ENCODE data around the gene TACC2.

The TACC2 gene

GRCh38 chr10:121988361-121989324 lies at the start of gene TACC2:
Gene TACC2 (plus strand): TSS chr10:121989163. CDS start chr10:122021982, 32,819 bp downstream.
- FAIRE-seq = no peak
- no peak for TF ChIP-seq CTCF (IDR thresholded peaks at IDR 0.05; ENCODE audit: insufficient read depth, missing control alignments)

GRCh38 chr10:121941532-121941931 lies 47.4 kb upstream of the TACC2 start:
- no peak for FAIRE-seq
- no peak for DNase-seq (ENCODE audit: insufficient read length, low spot score)
- no peak for TF ChIP-seq CTCF (IDR thresholded peaks at IDR 0.05; ENCODE audit: insufficient read depth, missing control alignments)

More at GRCh38 chr10:121988361-121989324, at the start of gene TACC2:
- DNase-seq (ENCODE audit: insufficient read length, low spot score) = no peak

GRCh38 chr10:121942749-121943416 lies 46.1 kb upstream of the TACC2 start:
- DNase-seq (ENCODE audit: insufficient read length, low spot score) = no peak
- no peak for TF ChIP-seq CTCF (IDR thresholded peaks at IDR 0.05; ENCODE audit: insufficient read depth, missing control alignments)
- no peak for FAIRE-seq

DNA sequence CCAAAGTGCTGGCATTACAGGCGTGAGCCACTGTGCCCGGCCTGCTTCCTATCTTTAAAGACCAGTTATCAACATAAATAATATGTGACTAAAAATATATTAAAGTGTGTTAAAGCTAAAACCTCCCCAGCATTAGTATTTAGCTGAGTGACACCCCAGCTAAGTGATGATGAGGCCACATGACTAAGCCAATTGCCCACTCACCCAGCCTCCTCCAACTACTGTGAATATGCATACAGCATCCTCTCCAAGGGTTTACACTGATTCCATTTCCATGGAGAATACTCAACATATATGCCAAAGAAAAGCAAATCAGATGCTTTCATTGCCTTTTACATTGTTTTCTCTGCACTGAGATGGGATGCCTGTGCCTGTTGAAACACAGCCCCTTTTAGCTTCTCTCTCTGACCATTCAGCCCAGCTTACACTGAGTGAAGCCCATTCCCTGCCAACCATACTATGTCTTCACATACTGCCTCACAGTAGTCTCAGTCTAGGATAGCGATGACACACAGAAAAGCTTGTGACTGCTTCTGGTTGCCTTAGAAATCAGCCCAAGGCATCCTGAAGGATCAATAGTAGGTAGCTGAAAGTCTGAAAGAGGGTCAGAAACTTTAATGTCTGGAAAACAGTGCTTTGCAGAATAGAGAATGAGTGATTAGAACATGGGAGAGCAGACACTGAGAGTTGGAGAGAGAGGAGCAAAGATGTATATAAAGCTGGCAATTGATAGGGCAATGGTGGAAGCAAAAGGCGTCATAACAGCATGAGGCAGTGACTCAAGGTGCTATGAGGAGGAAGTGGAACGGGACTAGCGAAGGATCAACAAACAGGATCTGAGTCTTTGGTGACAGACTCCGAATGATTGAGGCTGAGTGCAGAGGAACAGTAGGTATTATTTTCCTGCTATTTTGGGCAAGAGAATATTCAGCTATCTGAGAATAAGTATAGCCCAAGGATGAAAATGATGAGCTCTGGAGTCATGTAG lies 41.3 kb upstream of the TACC2 start:
- FAIRE-seq = no peak
- no peak for DNase-seq (ENCODE audit: insufficient read length, low spot score)
- TF ChIP-seq CTCF (IDR thresholded peaks at IDR 0.05; ENCODE audit: insufficient read depth, missing control alignments) = no peak

DNA sequence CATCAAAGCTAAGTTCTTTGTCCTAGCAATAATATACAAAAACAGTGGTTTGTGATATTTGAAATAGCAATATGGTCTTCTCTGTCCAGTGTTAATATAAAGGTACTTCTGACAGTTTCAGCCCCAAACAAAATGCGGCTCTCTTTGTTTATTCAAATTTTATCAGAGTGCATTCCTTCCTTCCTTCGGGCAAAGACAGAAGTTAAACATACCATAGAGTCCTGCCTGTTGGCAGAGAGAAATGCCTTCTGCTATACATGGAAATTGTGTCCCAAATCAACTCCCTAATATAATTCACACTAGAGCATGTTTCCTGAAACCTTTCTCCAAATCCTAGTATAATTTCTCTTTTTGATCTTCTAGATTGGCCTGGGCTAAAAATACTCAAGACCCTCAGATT lies 39.9 kb upstream of the TACC2 start:
- FAIRE-seq (no peak), DNase-seq (ENCODE audit: insufficient read length, low spot score) (no peak)
- no peak for TF ChIP-seq CTCF (IDR thresholded peaks at IDR 0.05; ENCODE audit: insufficient read depth, missing control alignments)

DNA sequence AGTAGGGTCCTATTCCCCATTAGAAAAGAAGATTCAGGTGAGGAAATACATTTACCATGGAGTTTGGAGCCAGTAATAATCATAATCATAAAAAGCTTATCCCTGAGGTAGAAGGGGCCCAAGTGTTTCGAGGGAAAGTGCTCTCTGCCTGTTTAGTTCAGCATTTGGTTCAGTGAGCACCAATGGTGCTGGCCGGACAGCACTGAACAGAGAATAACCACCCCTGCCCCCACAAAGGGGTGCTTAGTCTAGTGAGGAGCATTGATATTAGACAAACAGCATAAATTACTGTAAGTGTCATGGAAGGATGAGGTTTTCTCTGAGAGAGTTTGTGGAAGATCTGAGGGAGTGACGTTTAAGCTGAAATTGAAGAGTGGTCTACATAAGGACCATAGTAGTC lies 39.5 kb upstream of the TACC2 start:
- no peak for TF ChIP-seq CTCF (IDR thresholded peaks at IDR 0.05; ENCODE audit: insufficient read depth, missing control alignments)
- FAIRE-seq (no peak), DNase-seq (ENCODE audit: insufficient read length, low spot score) (no peak)

All from D721Med (cell line).